Progenitor cell of endocrine pancreas (in vitro differentiated cells): Measurements from ENCODE around the gene NSMF. TPM values are rescaled to one million over a fixed set of nuclear protein-coding genes. Genes with fewer than 3 reads are reported as not detected.

ENCODE experiments used
- DNase-seq: peaks from one replicate; pipeline ENCODE4 v3.0.0; 2021; ENCODE audit warnings: low spot score; ENCODE audit not compliant: unreplicated experiment
- H3K27ac Mint-ChIP-seq: 2 replicates; pipeline ENCODE4 v1.8.0; 2021; ENCODE audit warnings: mild to moderate bottlenecking, moderate library complexity, mixed read lengths
- H3K27me3 Mint-ChIP-seq: 2 replicates; pipeline ENCODE4 v1.8.0; 2021; ENCODE audit warnings: mixed read lengths
- H3K36me3 Mint-ChIP-seq: 2 replicates; pipeline ENCODE4 v1.8.0; 2022; ENCODE audit warnings: mixed read lengths; ENCODE audit not compliant: insufficient read depth
- H3K4me1 Mint-ChIP-seq: 2 replicates; pipeline ENCODE4 v1.8.0; 2021; ENCODE audit warnings: low read depth, mixed read lengths
- H3K4me3 Mint-ChIP-seq: 2 replicates; pipeline ENCODE4 v1.8.0; 2021; ENCODE audit warnings: low read depth, mild to moderate bottlenecking, moderate library complexity, mixed read lengths
- H3K9me3 Mint-ChIP-seq: 2 replicates; pipeline ENCODE4 v1.8.0; 2021; ENCODE audit warnings: low read depth, mixed read lengths
- CTCF ChIP-seq: fragments of 200-600 bp; sonication (generic); IDR thresholded peaks from one replicate; pipeline ENCODE4 v1.5.0; 2021; ENCODE audit warnings: antibody characterized with exemption, mild to moderate bottlenecking; ENCODE audit not compliant: unreplicated experiment
- total RNA-seq: library from RNA; stranded (reverse); gene quantifications from 2 replicates; pipeline ENCODE4 v1.2.1, GENCODE V29; 2021

The NSMF gene
- total RNA-seq, 1 donor from 2014 or later, result 57.4 TPM

- H3K36me3 Mint-ChIP-seq, result no peaks in the 10 kb centered on the region
- no peaks in the 10 kb centered on the region for H3K4me1 Mint-ChIP-seq
- no peaks in the 10 kb centered on the region for H3K27me3 Mint-ChIP-seq
- DNase-seq, result no peak
- H3K4me3 Mint-ChIP-seq, result no peak overlapping the region
- no peak overlapping the region for H3K27ac Mint-ChIP-seq
- no peaks in the 10 kb centered on the region for H3K9me3 Mint-ChIP-seq
- TF ChIP-seq CTCF, result no peak
Observed at GRCh38 chr9:137493364-137494103, 34.4 kb upstream of the NSMF start.

- Mint-ChIP-seq H3K27me3 (no peaks in the 10 kb centered on the region), H3K4me3 (no peak overlapping the region)
- no peak for DNase-seq
Observed at GRCh38 chr9:137492464-137493363, 33.6 kb upstream of the NSMF start.

GRCh38 chr9:137491735-137492432 is 32.8 kb upstream of the NSMF start:
- Mint-ChIP-seq H3K4me3 (no peak overlapping the region), H3K9me3 (no peaks in the 10 kb centered on the region), H3K27me3 (no peaks in the 10 kb centered on the region), H3K36me3 (no peaks in the 10 kb centered on the region), H3K4me1 (no peaks in the 10 kb centered on the region), H3K27ac (no peak overlapping the region)
- no peak for TF ChIP-seq CTCF
- no peak for DNase-seq

More at GRCh38 chr9:137492464-137493363, 33.6 kb upstream of the NSMF start:
- Mint-ChIP-seq H3K9me3 (no peaks in the 10 kb centered on the region), H3K27ac (no peak overlapping the region), H3K4me1 (no peaks in the 10 kb centered on the region), H3K36me3 (no peaks in the 10 kb centered on the region)
- TF ChIP-seq CTCF, result no peak

GRCh38 chr9:137490532-137491186 is 31.5 kb upstream of the NSMF start:
- Mint-ChIP-seq H3K27ac (no peak overlapping the region), H3K4me3 (no peak overlapping the region), H3K4me1 (no peaks in the 10 kb centered on the region), H3K9me3 (no peaks in the 10 kb centered on the region), H3K36me3 (no peaks in the 10 kb centered on the region), H3K27me3 (no peaks in the 10 kb centered on the region)
- no peak for TF ChIP-seq CTCF
- no peak for DNase-seq

- Mint-ChIP-seq H3K4me3 (no peak overlapping the region), H3K27ac (no peak overlapping the region), H3K4me1 (peaks cover 1% of the 10 kb centered on the region), H3K36me3 (no peaks in the 10 kb centered on the region), H3K9me3 (no peaks in the 10 kb centered on the region), H3K27me3 (no peaks in the 10 kb centered on the region)
- DNase-seq, result no peak
- TF ChIP-seq CTCF, result no peak
Observed at GRCh38 chr9:137488906-137489305, 29.8 kb upstream of the NSMF start.
